ENCODE data around the gene TM6SF1.

DNA sequence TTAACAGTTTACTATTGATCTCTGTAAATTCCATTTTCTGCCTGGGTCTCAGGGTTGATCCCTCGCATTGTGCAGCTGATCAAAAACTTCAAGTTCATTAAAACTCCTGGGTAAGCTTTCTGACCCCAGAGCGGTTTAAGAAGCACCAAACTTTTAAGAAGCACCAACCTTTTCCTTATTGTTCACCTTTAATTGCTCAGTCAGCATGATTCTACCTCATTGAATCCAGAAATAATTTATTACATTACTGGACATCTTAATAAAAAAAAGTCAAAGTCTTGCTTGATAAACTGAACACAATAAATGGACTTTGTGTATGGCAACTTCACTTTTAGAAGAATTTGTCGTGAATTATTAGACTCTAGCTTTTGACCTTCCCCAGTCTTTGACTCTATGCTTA, 53.3 kb downstream of the TM6SF1 start:
- TF ChIP-seq CTCF (optimal IDR thresholded peaks at IDR 0.05 in 1 of 3, IDR thresholded peaks at IDR 0.05 in 1 of 3, conservative IDR thresholded peaks at IDR 0.05 in 1 of 3; ENCODE audit: extremely low read depth in 1 of 3, insufficient read depth in 2 of 3, low read length in 3 of 3) (no peak), EZH2 (IDR thresholded peaks at IDR 0.05; ENCODE audit: low read length) (no peak)
